ENCODE measurements around the gene LNX1. TPM values are rescaled to one million over a fixed set of nuclear protein-coding genes. Genes with fewer than 3 reads are reported as not detected.

LNX1 gene
- total RNA-seq, 1 experiment from 2014 or later: 1.7 TPM

DNA sequence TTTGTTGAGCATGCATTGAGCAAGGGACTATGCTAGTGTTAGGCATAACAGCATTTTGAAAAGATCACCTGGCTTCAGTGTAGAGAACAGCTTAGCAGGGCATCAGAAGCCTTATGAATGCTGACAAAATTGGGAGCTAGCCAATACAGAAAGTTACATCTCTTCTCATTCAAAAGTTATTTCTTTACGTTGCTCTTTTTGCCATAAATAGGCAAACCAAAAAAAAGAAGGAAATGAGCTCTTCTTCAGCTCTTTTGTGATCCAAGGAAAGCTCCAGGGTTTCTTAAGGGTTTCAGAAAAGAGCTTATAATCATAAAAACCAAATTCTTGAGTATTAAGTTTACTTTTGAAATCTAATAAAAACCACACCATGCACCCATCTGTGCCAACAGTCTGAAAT, 35.2 kb upstream of the LNX1 start:
- Histone ChIP-seq H3K9me3 (ENCODE audit: control insufficient read depth, low read depth, low read length) (no peaks in the 10 kb centered on the region), H3K18ac (ENCODE audit: insufficient read length, low read depth, low read length) (no peak overlapping the region), H3K23ac (ENCODE audit: insufficient read length, low read depth, low read length) (no peak overlapping the region), H2AFZ (ENCODE audit: low read length) (no peak overlapping the region), H3K79me2 (ENCODE audit: insufficient read depth, low read length) (no peaks in the 10 kb centered on the region), H3K4ac (ENCODE audit: low read depth, low read length) (no peak overlapping the region), H3K4me2 (ENCODE audit: insufficient read depth, insufficient read length, low read length) (no peak overlapping the region), H4K20me1 (ENCODE audit: control insufficient read depth, insufficient read depth, insufficient read length) (no peaks in the 10 kb centered on the region), H3K79me1 (ENCODE audit: insufficient read depth, low read depth, low read length, poor library complexity, severe bottlenecking) (no peaks in the 10 kb centered on the region), H2BK12ac (ENCODE audit: insufficient read length, low read depth, low read length) (no peak overlapping the region), H4K8ac (replicated peaks; ENCODE audit: insufficient read length, low read depth, low read length) (no peak overlapping the region), H2BK20ac (ENCODE audit: low read depth, low read length, poor library complexity, severe bottlenecking) (no peak overlapping the region), H4K5ac (ENCODE audit: insufficient read length, low read depth, low read length) (no peak overlapping the region), H3K14ac (ENCODE audit: insufficient read depth, low read length) (no peak overlapping the region), H3K56ac (ENCODE audit: insufficient read length, low read depth, low read length) (no peak overlapping the region), H2BK120ac (ENCODE audit: low read depth, low read length, poor library complexity, severe bottlenecking) (no peak overlapping the region), H2AK5ac (ENCODE audit: insufficient read length, low read length) (no peak overlapping the region), H3K4me1 (ENCODE audit: insufficient read depth, low read length) (no peaks in the 10 kb centered on the region), H3T11ph (ENCODE audit: low read length) (no peak overlapping the region), H2BK5ac (ENCODE audit: insufficient read length, low read length) (no peak overlapping the region), H3K23me2 (ENCODE audit: insufficient read length, low read depth, low read length, poor library complexity, severe bottlenecking) (no peaks in the 10 kb centered on the region), H3K27ac (ENCODE audit: insufficient read length, low read depth, low read length) (no peak overlapping the region), H3K27me3 (ENCODE audit: insufficient read depth, low read length) (no peaks in the 10 kb centered on the region), H4K91ac (ENCODE audit: insufficient read length, low read depth, low read length) (no peak overlapping the region), H3K9ac (ENCODE audit: extremely low read depth, insufficient read length, low read length) (no peak overlapping the region), H2BK15ac (ENCODE audit: low read depth, low read length) (no peak overlapping the region)
- H3K9me3 Mint-ChIP-seq: no peaks in the 10 kb centered on the region; a peak in 2 of 5 replicates
- H3K4me3 Mint-ChIP-seq: no peak overlapping the region
- no peaks in the 10 kb centered on the region; the same call in 1 of the 2 replicates for H3K27me3 Mint-ChIP-seq (ENCODE audit: low read depth)
- TF ChIP-seq, protein P1, sequence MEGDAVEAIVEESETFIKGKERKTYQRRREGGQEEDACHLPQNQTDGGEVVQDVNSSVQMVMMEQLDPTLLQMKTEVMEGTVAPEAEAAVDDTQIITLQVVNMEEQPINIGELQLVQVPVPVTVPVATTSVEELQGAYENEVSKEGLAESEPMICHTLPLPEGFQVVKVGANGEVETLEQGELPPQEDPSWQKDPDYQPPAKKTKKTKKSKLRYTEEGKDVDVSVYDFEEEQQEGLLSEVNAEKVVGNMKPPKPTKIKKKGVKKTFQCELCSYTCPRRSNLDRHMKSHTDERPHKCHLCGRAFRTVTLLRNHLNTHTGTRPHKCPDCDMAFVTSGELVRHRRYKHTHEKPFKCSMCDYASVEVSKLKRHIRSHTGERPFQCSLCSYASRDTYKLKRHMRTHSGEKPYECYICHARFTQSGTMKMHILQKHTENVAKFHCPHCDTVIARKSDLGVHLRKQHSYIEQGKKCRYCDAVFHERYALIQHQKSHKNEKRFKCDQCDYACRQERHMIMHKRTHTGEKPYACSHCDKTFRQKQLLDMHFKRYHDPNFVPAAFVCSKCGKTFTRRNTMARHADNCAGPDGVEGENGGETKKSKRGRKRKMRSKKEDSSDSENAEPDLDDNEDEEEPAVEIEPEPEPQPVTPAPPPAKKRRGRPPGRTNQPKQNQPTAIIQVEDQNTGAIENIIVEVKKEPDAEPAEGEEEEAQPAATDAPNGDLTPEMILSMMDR (conservative IDR thresholded peaks at IDR 0.05): no peak
- no peak for DNase-seq
- H3K27ac Mint-ChIP-seq: no peak overlapping the region
- WGBS (ENCODE audit: extremely low coverage, insufficient read length, low lambda C conversion rate): no CpG with 5 or more reads among the region's 1 CpG
- H3K4me1 Mint-ChIP-seq: peaks cover 13 to 14% of the 10 kb centered on the region in 2 experiments
- no peaks in the 10 kb centered on the region; a peak in 1 of 7 replicates for H3K36me3 Mint-ChIP-seq (ENCODE audit: insufficient read depth in 1 of 3, low read depth in 3 of 3)
